Dedifferentiated amniotic fluid mesenchymal stem cell (primary cell): ENCODE data around the gene TRIM40.

ENCODE experiments used
- DNase-seq: peaks from one replicate; pipeline ENCODE4 v3.0.0-alpha.2; 2016; ENCODE audit errors: extremely low spot score

TRIM40 gene, protein sequence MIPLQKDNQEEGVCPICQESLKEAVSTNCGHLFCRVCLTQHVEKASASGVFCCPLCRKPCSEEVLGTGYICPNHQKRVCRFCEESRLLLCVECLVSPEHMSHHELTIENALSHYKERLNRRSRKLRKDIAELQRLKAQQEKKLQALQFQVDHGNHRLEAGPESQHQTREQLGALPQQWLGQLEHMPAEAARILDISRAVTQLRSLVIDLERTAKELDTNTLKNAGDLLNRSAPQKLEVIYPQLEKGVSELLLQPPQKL

GRCh38 chr6:30135757-30136156 is at the start of gene TRIM40:
TRIM40 (plus strand) TSS chr6:30136140; CDS start chr6:30137037, 897 bp downstream.
- DNase-seq: no peak

- DNase-seq: no peak
Measured at GRCh38 chr6:30087876-30088275, 48.1 kb upstream of the TRIM40 start.

- peak; percentile 54 for DNase-seq
Measured at GRCh38 chr6:30091577-30092381, 44.2 kb upstream of the TRIM40 start.

GRCh38 chr6:30092852-30093543 is 42.9 kb upstream of the TRIM40 start:
- DNase-seq: no peak

DNA sequence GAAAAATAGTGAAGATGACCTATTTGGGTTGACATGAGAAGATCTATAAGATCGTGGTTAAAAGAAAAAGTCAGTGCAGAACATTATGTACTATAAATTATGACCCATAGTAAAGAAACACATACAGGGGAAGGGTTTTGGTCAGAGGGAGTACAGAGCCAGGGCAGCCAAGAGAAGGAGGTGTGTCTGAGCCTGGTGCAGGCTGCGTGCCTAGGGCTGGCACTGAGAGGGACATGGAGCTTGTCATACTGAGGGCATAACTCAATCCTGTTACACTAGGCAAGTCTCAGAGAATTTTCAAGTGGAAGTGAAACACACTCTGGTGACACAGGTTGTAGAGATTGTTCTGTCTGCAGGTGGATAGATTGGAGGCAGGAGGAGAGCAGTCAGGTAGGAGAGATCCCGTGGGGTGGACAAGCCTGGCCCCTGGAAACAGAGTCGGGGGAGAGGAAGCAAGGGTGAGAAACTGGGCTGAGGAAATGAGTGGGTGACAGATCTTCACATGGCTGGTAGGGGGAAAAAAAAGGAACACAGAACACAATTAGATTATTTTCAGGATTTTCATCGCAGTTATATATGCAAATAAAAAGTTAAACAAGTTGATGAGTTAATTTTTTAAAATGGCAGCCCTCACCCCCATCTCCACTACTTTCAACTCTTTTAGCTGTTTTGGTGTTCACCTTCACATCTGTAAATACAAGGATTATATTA is 41.8 kb upstream of the TRIM40 start:
- DNase-seq: no peak

DNA sequence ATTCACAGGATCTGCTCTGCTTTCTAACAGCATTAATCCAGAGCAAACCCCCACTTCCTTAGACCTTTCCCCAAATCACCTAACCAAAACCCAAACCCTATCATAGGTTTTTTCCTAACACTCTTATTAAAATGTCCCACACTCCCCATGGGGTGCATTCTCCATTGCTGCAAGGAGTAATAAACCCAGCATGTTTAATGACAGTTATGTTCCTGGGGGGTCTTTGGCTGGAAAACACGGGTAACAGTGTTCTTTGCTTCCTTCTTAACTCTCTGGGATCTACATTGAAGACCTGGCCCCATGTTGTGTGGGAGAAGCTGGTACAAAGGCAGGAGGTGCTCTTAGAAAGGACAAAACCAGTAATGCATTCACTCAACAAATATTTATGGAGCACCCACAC is 39.1 kb upstream of the TRIM40 start:
- DNase-seq: no peak

GRCh38 chr6:30097902-30098768 is 37.8 kb upstream of the TRIM40 start:
- DNase-seq: no peak

GRCh38 chr6:30100154-30100553 is 35.8 kb upstream of the TRIM40 start:
- no peak for DNase-seq

DNA sequence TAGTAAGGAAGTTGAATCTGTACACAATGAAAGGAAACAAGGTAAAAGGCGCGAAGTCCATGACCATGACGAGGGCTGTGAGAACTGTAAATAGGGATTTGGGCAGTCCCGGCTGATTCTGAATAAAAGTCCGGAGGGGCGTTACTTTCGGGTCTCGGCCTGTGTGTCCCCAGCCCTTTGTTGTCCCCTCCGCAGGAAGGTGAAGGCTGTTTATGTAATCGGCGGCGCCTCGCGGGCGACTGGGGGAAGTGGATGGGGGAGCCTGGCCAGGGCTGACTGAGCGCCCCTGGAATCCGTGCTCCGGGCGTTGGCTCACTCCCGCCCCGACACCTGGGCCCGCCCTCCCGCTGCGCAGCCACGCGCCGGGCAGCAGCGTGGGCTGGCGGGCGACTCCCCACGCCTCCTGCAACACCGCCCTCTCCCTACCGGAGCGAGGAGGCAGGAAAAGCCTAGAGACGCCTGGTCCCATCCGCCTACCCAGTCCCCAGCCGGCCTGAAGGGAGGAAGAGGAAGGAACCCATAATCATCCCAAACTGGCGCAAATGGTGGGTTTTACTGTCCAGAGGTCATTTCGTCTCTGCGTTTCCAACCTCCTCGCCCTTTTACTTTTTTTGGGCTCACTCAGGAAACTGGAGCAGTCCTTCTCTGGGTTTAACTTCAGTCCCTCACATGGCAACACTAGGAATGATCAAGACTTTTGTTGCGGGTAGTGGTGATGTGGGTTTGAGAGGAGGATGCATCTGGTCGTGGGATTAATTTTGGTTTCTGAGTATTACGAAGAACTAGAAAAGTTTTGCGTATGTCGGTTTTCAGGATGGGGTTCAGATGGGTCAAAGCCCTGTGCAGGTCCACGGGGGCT is 35.1 kb upstream of the TRIM40 start:
- no peak for DNase-seq

DNA sequence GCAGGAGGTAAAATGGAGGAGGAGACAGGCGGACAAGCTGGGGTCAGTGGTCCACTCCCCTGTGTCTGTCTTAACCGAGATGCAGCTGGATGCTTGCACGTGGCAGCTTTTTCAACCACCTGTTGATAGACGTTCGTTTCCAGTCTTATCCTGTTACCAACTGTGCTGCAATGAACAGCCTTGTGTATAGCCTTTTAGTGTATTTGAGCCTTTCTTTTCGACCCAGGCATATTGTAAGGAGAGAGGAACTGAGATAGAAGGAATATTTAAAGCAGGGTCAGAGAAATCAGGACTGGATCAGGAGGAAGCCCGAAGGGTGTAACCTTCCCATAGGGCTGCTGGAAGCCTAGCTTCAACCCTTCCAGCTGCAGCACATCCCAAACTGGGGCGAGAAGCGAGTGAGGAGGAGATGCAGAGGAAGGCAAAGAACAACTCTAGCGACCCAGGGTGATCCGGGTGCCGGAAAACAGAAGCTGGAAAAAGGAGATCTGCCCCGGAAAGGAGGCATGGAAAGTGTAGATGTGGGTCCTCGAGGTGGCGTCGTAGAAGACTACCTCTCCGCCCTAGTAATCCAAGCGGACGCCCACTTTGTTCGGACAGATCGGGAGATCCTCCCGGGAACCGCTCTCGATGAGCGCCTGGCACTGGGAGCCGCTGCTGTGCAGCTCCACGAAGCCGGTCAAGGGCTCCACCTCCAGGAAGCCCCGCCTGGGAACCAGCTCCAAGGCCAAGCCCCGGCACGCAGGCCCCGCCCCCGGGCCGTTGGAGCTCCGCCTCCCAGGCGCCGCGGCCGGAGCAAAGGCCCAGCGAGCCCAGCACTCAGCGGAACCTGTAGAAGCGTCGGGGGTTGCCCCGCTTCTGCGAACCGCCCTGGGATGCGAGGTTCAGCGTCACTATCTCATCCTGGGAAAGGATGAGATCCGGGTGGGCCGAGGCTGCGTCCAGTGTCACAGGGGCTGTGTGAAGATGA is 34.2 kb upstream of the TRIM40 start:
- DNase-seq: peak; percentile 56

GRCh38 chr6:30102414-30102969 is 33.4 kb upstream of the TRIM40 start:
- DNase-seq: no peak

- DNase-seq: peak; percentile 91
Measured at GRCh38 chr6:30102970-30103871, 32.7 kb upstream of the TRIM40 start.

DNA sequence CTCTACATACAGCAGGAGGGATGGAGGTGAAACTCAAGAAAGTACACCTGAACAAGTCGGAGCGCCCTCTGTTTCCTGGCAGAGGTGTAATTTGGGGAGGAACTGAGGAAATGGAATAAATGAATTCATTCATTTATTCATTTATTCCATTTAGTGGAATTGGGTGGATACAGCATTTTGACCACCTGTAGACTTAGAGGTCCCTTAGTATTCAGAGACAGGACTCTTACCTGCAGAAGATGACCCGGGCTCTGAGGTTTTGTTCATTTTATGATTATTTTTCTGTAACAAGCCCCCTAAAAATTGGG is 32.1 kb upstream of the TRIM40 start:
- DNase-seq: no peak

GRCh38 chr6:30104661-30105060 is 31.3 kb upstream of the TRIM40 start:
- DNase-seq: no peak

DNA sequence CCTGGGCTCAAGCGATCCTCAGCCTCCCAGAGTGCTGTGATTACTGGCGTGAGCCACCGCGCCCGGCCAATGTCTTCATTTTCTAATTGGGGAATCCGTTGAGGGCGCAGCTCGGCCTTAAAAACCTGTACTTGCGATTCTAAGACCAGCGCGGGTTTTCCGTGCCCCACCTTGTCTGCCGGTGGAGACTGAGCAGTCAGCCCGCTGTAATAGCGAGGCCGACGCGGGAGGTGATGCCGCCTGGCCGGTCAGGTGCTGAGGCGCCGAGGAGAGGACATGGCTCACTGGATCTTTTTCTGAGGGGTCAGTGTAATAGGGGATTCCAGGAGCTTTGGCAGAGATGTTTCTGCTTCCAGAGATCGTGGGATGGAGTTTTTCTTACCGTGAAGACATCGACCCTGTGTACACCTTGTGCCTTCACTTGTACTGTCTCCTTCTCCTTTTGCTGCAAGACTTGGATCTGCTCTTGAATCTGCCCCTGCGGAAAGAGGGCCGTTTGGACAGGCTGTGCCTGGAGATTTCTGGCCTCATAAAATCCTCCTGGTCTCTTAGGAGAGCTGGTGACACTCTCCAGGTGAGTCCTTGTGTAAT is 24.6 kb upstream of the TRIM40 start:
- DNase-seq: no peak

DNA sequence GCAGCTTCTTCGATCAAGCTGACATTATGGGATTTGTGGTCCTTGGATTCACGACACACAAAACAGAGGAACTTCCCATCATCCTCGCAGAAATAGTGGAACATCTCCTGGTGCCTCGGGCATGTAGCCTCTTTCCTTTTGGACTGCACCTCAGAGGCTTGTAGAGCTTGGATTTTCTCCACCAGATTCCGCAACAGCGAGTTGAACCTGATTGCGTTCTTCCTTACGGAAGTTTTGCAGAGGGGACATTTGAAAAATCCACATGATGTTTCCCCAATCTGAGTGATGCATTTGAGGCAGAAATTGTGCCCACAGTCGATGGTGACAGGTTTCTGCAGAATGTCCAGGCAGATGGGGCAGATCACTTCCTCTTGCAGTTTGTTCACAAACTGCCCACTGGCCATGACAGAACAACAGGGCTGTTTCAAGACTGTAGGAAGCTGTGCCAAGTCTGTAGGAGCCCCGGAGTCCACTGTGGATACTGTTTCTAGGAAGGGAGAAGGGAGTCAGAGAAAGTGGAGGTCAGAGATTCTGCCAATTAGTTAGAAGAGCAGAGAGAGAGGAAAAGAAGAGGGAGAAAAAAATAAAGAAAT is 23.4 kb upstream of the TRIM40 start:
- DNase-seq: no peak
